HG02973 (cell line): ENCODE measurements around the gene RAB27B.

Source experiments
- ATAC-seq: cut with Tn5 transposase; IDR thresholded peaks from one replicate; pipeline ENCODE4 v1.9.1; 2021; ENCODE audit warnings: moderate library complexity; ENCODE audit not compliant: unreplicated experiment

Gene RAB27B

DNA sequence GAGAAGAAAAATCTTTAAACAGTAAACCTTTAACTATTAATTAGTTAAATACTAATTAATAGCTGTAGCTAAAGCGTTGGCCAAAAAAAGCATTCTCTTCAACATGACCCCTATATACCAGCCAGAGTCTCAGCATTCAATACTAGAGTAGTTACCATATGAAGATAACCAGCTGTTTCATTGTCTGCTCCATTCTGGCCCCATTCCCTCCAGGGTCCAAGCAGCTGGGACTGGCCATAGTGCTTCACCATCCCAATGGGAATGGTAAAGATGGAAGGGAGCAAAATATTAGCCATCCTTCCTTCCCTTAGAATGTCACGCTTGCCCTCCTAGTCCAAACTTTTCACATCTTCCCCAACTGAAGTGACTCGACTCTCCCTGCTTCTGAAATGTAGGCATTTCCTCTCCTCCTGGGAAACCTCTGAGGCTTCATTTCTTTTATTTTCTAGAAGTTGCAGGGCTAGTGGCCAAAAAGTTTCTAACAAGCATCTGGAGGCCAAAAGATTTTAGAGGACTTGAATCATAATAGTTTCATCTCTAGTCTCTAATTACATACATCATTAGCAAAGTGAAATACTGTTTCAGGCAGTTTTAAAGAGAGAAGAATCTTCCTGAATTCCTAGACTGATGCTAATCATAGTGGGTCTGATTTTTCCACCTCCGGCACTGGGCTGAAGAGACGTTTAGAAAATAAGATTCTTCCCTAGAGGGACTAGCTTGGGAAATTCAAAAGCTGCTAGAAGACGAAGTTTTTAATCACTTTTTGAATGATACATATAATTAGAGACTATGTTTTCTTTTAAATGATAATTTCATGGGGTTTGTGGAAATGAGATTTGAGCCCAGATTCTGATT lies 78.3 kb downstream of the RAB27B start:
- ATAC-seq, result no peak

DNA sequence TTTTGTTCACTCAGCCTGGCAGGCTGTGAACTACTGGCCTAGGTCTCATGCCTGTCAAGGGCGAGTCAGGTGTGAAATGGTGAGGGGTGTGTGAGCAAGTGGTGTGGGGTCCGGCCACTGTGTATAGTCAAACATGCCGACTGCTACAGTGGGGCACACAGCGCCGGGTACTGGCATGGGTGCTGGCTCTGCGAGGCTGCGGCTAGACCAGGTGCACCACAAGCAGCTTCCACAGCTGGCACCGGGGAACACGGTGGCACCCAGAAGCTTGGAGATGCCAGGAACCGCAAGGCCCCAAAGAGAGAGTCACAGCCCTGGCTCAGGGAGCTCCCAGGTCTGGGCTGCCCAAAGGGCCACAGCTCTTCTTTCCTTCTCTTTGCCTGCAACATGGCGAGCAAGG lies 81.3 kb downstream of the RAB27B start:
- ATAC-seq, result no peak

DNA sequence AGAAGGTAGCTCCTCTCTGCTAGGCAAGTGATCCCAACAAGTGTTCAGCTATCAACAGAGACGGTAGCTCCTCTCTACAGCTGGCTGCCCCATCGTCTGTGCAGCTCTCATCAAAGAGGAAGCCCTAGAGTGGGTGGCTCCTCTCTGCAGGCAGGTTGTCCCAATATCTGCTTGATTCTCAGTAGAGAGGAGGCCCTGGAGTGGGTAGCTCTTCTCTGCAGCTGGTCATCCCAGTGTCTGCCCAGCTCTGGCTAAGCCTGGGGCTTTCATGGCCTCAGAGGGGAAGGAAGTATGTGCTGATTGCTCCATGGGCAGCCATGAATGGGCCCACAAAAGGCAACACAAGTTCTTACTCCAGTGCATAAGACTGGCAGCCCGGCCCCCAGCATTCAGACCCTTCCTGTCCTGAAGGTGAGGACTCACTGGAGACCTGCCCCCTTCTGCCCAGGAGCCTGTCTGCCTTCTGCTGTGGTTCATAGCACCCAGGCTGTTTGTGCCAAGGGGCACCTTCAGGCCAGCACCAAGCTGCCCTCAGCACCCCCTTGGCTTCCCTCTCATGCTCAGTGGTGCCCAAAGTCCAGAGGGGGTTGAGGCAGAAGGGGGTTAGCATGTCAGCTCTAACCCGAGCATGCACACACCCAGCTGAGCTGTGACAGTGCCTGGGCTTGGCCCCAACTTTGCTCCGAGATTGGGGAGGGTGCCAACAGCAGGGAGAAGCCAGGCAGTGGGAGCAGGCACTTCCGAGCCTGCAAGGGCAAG lies 82.1 kb downstream of the RAB27B start:
- ATAC-seq, result no peak

DNA sequence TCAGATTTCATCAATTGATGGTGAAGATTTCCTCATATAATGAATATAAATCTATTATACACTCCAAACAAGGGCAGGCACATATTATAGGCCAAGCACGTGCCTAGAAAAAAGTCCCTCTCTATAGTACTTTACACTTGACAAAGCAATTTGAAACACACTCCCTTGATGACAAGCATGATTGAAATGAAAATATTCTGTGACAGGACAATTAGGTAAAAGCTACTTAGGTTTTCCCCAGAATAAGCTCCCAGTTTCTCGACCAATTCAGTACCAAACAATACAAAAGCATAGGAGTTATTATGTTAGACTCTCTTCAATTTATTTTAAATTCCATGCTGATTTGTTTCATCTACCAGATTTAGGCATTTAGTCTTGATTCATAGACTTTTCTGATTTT lies 83.3 kb downstream of the RAB27B start:
- no peak for ATAC-seq

DNA sequence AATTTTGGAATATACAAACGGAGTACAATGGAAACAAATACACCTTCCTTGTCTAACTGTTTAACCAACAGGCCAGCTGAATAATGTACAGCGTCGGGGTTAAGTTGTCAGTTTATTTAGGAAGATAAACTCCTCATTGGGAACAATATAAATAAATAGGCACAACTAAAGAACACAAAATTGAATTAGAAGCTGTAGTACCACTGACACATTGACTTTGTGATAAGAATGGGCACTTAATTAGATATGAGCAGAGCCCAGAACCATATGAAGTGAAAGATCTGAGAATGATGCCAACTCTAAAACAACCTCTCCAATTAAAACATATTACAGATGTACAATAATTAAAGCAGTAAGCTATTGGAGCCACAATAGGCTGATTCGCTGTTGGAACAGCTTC lies 86.5 kb downstream of the RAB27B start:
- no peak for ATAC-seq

DNA sequence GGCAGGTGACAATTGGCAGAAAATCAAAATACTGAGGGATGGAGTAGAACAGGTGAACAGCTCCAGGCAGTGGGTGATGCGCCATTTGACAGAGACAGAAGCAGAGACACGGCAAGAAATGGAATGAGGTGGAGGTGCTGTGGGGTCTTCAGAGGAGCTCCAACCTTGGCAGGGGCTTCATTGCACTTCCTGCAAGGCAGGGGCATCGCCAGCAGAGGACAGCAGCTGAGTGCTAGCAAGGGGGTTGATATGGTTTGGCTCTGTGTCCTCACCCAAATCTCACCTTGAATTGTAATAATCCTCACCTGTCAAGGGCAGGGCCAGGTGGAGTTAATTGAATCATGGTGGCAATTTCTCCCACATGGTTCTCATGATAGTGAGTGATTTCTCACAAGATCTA lies 88.2 kb downstream of the RAB27B start:
- no peak for ATAC-seq

DNA sequence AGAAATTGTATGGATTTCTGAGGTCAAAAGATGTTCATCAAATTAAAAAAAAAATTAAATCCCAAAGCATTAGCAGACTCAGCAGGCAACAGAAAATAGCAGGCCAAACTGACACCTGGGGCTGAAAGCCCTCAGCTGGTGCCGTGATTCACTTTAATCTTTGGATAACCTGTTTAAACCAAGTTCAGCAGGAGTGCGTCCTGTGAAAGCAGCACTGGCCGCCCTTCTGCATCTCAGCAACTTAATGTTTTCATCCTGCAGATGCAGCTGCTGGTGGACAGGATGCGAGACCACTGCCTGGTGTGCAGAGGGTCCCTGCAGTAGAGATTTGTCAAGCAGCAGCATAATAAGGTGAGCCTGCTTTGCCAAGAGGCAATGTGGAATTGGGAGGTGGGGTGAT lies 89.8 kb downstream of the RAB27B start:
- ATAC-seq, result no peak

DNA sequence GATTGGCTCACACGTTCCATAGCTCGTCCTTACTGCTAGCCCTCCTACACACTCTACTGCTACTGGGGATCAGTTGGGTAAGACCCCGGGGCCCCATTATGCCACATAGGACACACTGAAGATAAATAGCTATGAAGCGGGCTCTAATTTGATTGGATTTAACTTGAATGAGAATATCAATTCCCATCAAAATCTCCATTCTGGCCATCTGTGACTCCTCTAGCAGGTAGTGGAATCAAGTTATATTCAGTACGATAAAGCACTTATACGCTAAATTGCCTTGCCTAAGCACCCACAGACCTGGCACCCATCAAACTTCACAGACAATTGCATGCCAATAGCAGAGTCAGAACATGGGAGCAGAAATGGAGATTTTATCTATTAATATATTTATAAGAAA lies 91.1 kb downstream of the RAB27B start:
- ATAC-seq, result no peak

DNA sequence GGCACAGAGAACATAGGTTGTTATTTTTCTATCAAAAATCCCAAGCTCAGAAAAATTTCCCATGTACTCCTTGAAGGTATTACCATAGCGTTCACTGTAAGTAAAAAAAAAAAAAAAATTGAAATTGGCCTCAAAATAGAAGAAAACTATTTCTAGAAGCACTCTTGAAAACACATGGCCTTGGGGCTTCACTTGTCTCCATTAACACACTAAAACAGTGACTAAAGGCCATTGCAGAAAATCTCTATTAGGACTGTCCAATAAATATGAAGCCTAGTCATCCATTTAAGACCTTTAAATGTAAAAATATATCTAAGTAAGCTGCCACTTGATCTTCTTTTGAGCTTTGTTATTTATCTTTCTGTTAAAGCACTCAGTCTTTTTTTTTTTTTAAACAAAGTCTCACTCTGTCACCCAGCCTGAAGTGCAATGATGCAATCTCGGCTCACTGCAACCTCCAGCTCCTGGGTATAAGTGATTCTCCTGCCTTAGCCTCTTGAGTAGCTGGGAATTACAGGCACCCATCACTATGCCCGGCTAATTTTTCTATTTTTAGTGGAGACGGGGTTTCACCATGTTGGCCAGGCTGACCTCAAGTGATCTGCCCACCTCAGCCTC lies 95.2 kb downstream of the RAB27B start:
- no peak for ATAC-seq

DNA sequence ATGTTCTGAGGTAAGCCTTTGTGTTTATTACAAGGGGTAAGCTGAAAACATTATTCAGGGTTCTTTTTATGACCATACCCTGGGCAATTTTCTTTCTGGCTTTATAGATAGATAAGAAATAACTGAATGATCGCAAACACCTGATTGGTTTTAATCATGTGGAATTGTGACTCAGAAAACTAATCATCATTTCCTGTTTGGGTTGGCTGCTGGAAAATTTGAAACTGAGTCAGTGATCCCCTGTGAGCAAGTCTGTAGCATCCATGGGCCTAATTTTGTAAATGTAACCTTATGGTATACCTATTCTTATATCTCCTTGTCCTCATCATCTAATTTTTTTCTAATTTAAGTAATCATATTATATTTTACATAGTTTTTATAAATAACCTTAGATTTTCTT lies 96.7 kb downstream of the RAB27B start:
- no peak for ATAC-seq

DNA sequence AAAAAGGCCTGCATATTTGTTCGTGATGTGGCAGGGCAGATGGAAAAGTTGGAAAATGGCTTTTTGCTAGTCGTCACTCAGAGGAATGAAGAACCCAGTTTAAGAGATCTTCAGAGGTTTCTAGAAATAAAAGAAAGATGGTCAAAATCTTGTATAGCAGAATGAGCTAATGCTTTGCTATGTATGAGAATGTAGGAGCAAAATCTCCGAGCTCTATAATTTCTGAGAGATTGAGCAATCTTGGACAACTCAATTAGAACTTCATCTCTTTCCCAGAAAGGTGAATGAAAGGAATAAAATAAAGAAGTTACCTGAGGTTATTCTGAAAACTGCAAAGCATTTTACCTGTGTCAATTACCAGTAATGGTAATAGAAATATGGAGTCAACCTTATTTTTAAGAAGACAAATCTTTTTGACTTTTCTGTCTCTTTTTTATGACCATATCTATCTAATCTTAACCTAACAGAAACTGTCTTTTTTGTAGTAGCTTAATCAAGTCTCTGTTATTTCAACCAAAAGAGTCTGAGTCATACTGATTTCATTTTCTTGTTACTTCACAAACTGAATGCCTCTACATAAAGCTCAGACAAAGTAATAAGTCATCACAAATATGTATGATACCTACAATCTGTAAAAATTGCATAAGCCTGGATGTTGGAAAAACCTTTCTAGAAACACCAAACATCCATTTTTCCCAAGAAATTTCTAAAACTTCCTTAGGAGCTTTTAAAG lies 98.5 kb downstream of the RAB27B start:
- ATAC-seq, result no peak

DNA sequence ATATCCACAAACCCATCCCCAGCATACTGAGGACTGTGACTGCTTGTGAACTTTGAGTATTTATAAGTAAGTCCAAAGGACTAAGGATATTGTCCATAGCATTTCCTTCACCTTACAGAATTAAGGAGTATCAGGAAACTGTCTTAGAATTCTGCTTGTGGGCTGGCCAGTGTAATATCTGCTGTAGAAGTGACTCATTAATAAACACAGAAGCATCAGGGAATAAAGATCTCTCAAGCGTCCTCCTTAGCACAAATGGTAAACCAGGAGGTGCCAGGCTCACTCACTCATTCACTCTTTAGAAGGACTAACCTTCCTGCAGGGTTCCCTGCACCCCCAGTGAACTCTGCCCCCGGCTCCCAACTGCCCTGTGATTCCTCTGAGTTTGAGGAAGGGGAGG lies 100.0 kb downstream of the RAB27B start:
- ATAC-seq, result no peak

DNA sequence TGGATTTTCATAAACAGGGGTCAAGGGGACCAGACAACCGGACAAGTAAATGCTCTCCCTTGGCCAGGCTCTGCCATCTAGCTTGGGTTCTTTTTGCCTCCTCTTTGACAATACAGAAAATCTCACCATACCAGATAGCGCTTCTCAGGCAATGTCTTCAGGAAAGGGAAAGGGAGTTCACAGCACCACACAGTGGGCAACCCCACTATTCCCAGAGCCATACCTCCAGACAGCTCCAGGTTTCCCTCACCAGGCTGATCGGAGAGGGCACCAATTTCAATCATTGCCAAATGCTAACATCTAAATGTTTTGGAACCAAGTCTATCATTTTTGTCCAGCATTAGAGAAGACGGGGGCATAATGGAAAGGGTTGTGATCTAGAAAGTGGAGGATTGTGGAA lies 102.9 kb downstream of the RAB27B start:
- ATAC-seq, result no peak

DNA sequence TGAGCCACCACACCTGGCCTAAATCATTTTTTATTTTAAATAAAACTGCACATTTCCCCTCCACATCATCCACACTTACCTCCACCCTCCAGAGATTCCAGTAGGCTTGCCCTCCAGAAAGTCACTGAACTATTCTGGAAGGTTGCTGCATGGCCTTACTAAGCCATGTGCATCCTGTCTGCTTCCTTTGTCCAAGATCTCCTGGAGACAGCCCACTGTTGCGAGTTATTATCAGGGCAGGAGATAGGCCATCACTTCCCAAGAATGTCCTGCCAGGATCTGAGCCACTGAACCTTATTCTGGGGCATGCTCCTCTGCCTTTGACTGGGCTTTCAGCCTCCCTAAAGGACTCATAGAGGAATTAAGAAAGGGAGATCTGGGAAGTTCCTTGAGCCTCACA lies 104.2 kb downstream of the RAB27B start:
- no peak for ATAC-seq

DNA sequence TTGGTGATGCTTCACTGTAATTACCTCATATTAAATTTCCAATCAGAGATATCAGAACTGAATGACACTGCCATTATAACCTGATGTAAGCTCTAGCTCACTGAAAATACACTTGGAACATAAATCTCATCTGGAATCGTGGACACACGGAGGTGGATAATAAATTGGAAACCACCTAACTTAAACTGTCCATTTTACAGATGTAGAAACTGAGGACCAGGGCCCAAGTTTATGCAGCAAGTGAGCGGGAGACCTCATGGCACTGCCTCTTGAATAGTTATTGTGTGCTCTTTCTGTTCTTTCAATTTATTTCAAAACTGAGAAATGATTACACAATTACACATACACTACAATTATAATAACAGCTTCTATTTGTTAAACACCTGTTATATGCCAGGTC lies 110.2 kb downstream of the RAB27B start:
- no peak for ATAC-seq

DNA sequence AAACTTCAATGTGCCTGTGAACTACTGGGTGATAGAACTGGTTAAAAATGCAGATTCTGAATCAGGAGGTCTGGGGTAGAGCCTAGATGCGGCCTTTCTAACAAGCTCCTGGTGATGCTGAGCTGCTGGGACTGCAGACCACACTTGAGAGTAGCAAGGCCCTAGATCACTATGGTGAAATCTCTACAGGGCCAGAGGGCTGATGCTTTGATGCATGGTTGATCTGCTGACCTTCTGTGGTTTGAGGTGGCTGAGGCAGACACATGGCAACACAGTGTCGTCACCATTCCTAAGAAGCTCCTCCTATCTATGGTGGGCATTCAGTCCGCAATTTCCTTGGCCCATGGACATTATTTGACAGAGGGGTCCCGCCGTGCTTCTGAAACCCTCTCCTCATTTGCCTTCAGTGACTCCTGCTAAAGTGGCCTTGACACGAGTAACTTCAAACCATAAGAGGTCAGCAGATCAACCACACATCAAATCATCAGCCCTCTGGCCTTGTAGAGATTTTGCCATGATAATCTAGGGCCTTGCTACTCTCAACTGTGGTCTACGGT lies 111.2 kb downstream of the RAB27B start:
- ATAC-seq, result no peak

DNA sequence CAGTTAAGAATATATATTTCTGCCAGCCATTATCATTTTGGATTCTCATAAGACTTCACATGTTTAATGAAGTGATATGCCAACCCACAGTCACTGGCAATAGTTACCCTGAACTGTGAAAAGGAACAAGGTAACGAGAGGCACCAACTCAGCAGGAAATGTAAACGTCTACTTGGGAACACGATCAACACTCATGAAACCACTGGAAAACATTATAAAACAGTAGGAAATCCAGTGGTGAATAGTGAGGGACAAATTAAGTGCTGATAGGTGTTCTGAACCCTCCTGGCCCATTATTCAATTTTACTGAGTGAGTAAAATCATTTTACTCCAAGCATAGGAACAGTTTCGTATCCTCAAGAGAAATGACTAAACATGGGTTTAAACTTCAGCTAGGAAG lies 113.9 kb downstream of the RAB27B start:
- ATAC-seq, result no peak

DNA sequence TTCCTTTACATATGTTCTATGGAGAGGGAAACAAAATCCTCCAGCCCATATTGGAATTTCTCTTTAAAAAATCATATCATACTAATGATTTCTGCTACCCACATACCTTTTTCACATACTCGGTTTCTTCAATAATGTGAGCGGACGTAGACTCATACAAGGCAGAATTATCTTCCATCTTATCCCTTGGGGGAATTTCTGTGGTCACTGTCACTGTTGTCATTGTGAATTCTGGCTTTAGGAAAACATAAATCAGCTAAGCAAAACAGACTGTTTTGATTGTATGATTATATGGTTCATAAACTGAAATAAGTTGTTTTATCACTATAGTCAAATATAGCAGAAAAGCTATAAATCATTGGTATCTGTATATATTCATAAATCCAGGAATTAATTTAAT lies 114.3 kb downstream of the RAB27B start:
- no peak for ATAC-seq
